GM19239 (cell line): Measurements from ENCODE around the gene ARHGAP15.

ENCODE experiments used
- DNase-seq: peaks from one replicate; pipeline ENCODE4 v3.0.0; 2011; ENCODE audit warnings: low spot score; ENCODE audit not compliant: insufficient read length
- FAIRE-seq: peaks from 2 replicates; lab custom pipeline; 2011; peaks lifted over from hg19 to GRCh38; lab: Jason Lieb, UNC

Gene ARHGAP15

DNA sequence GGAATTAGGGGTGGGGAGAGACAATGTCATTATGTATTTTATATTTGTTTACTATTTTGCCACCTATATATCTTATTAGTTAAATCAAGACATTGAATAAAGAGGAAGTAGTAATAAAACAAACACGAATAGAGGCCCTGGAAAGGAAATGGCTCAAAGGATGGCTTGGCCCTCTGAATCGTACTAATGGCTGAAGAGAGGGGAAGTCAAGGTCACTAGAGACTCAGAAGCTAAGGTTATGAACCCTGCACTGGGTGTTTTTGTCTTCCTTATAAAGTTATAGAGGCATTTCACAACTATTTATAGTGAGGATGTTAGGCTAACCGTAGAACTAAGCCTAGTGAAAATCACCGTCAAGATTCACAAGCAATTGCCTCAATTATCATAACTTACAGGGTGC, 685.9 kb downstream of the ARHGAP15 start:
- FAIRE-seq (no peak), DNase-seq (no peak)

DNA sequence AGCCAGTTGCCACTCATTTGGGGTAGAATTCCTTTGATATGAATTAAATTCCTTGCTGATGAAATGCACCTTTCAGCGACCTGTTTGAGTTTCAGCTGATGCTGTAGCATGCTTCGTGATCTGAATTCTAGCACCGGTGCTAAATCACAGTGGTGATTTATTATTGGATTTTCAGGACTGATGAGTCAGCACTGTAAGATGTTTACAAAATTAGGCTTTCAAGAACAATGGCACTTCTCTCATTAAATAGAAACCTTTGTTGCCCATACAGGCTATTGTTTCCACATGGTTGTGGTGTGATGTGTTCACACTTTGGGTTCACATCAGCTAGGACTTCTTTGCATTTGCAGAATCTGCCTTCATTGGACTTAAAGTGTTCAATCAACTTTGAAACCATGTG, 687.7 kb downstream of the ARHGAP15 start:
- DNase-seq (no peak), FAIRE-seq (no peak)
